Activated naive CD8-positive, alpha-beta T cell treated with anti-CD3 and anti-CD28 coated beads, Interleukin-2, amount 50 U/mL, for 16 hours (primary cell): ENCODE results near the gene XRN2.

Experiments
- DNase-seq: peaks from one replicate; pipeline ENCODE4 v3.0.0-alpha.2; 2020; ENCODE audit warnings: low read depth, low spot score

Gene XRN2

GRCh38 chr20:21303061-21303871 is at the start of gene XRN2:
XRN2 (plus strand) TSS chr20:21303331; CDS start chr20:21303399, 68 bp downstream.
- DNase-seq, result peak; percentile 88

- DNase-seq, result no peak
Observed at GRCh38 chr20:21257192-21257591, 45.9 kb upstream of the XRN2 start.

- no peak for DNase-seq
Observed at GRCh38 chr20:21258411-21258810, 44.7 kb upstream of the XRN2 start.

GRCh38 chr20:21259346-21259745 is 43.8 kb upstream of the XRN2 start:
- DNase-seq, result no peak

- DNase-seq, result no peak
Observed at GRCh38 chr20:21262812-21263211, 40.3 kb upstream of the XRN2 start.

- DNase-seq, result no peak
Observed at GRCh38 chr20:21265261-21266190, 37.6 kb upstream of the XRN2 start.

- DNase-seq, result no peak
Observed at GRCh38 chr20:21266191-21266536, 37.0 kb upstream of the XRN2 start.

- no peak for DNase-seq
Observed at GRCh38 chr20:21269772-21270171, 33.4 kb upstream of the XRN2 start.

GRCh38 chr20:21270806-21271205 is 32.3 kb upstream of the XRN2 start:
- DNase-seq, result no peak

- DNase-seq, result no peak
Observed at GRCh38 chr20:21272279-21272678, 30.9 kb upstream of the XRN2 start.

GRCh38 chr20:21272679-21273078 is 30.5 kb upstream of the XRN2 start:
- DNase-seq, result no peak

- DNase-seq, result no peak
Observed at GRCh38 chr20:21273755-21274386, 29.3 kb upstream of the XRN2 start.

- DNase-seq, result no peak
Observed at GRCh38 chr20:21278829-21279228, 24.3 kb upstream of the XRN2 start.

- no peak for DNase-seq
Observed at GRCh38 chr20:21279706-21280521, 23.2 kb upstream of the XRN2 start.

- DNase-seq, result no peak
Observed at GRCh38 chr20:21280522-21281016, 22.6 kb upstream of the XRN2 start.

GRCh38 chr20:21286775-21287174 is 16.4 kb upstream of the XRN2 start:
- DNase-seq, result no peak

GRCh38 chr20:21288587-21289370 is 14.4 kb upstream of the XRN2 start:
- DNase-seq, result no peak

- DNase-seq, result no peak
Observed at GRCh38 chr20:21289651-21290050, 13.5 kb upstream of the XRN2 start.

- DNase-seq, result no peak
Observed at GRCh38 chr20:21291026-21291425, 12.1 kb upstream of the XRN2 start.

- no peak for DNase-seq
Observed at GRCh38 chr20:21294755-21295154, 8.4 kb upstream of the XRN2 start.
